HEK293 (cell line): ENCODE results near the gene LENEP.
A peak's percentile ranks its signal among the peaks of the same experiment; 100 is the strongest.

Source experiments
- GLIS1 ChIP-seq: fragments of 450-650 bp; formaldehyde crosslinking; IDR thresholded peaks from 2 replicates; pipeline ENCODE4 v1.5.1; 2016; ENCODE audit warnings: missing biosample characterization, missing genetic modification characterization
- HOXD13 ChIP-seq: sonication (generic); formaldehyde crosslinking; IDR thresholded peaks from 2 replicates; pipeline ENCODE4 v1.8.0; 2022; ENCODE audit warnings: missing genetic modification reagents, borderline replicate concordance
- KLF7 ChIP-seq: fragments of 450-650 bp; formaldehyde crosslinking; IDR thresholded peaks from 2 replicates; pipeline ENCODE4 v1.5.1; 2016; ENCODE audit warnings: missing biosample characterization, missing genetic modification characterization, borderline replicate concordance
- MEIS1 ChIP-seq: sonication (generic); formaldehyde crosslinking; IDR thresholded peaks from 2 replicates; pipeline ENCODE4 v1.8.1; 2022; ENCODE audit warnings: missing genetic modification reagents, mild to moderate bottlenecking, borderline replicate concordance
- OVOL3 ChIP-seq: fragments of 450-650 bp; formaldehyde crosslinking; IDR thresholded peaks from 2 replicates; pipeline ENCODE4 v1.5.1; 2016; ENCODE audit warnings: missing biosample characterization, missing genetic modification characterization
- TRIM28 ChIP-seq: IDR thresholded peaks from 2 replicates; pipeline ENCODE4 v1.6.1; 2011; ENCODE audit warnings: low read length, control low read depth, borderline replicate concordance
- ZBTB20 ChIP-seq: fragments of 450-650 bp; formaldehyde crosslinking; IDR thresholded peaks from 2 replicates; pipeline ENCODE4 v1.5.1; 2016; ENCODE audit warnings: missing biosample characterization, missing genetic modification characterization
- ZFP3 ChIP-seq: fragments of 450-650 bp; formaldehyde crosslinking; IDR thresholded peaks from 2 replicates; pipeline ENCODE4 v1.5.1; 2016; ENCODE audit warnings: low read depth, missing biosample characterization, missing genetic modification characterization
- ZFP69B ChIP-seq: fragments of 450-650 bp; formaldehyde crosslinking; IDR thresholded peaks from 2 replicates; pipeline ENCODE4 v1.5.1; 2016; ENCODE audit warnings: missing biosample characterization, missing genetic modification characterization
- ZNF155 ChIP-seq: fragments of 450-650 bp; formaldehyde crosslinking; IDR thresholded peaks from 2 replicates; pipeline ENCODE4 v1.5.1; 2016; ENCODE audit warnings: missing biosample characterization, missing genetic modification characterization
- ZNF202 ChIP-seq: fragments of 450-650 bp; formaldehyde crosslinking; IDR thresholded peaks from 2 replicates; pipeline ENCODE4 v1.5.1; 2016; ENCODE audit warnings: missing biosample characterization, missing genetic modification characterization, borderline replicate concordance
- ZNF214 ChIP-seq: fragments of 450-650 bp; formaldehyde crosslinking; IDR thresholded peaks from 2 replicates; pipeline ENCODE4 v1.5.1; 2017; ENCODE audit warnings: missing biosample characterization, mild to moderate bottlenecking, missing genetic modification characterization, borderline replicate concordance
- ZNF23 ChIP-seq: fragments of 450-650 bp; formaldehyde crosslinking; IDR thresholded peaks from 2 replicates; pipeline ENCODE4 v1.5.1; 2016; ENCODE audit warnings: missing biosample characterization, missing genetic modification characterization, borderline replicate concordance
- ZNF335 ChIP-seq: fragments of 450-650 bp; formaldehyde crosslinking; conservative IDR thresholded peaks from 2 replicates; pipeline ENCODE4 v1.5.1; 2016; ENCODE audit warnings: missing biosample characterization, missing genetic modification characterization
- ZNF37A ChIP-seq: fragments of 450-650 bp; IDR thresholded peaks from 2 replicates; pipeline ENCODE4 v1.5.1; 2018; ENCODE audit warnings: missing biosample characterization, missing genetic modification characterization
- ZNF513 ChIP-seq: fragments of 450-650 bp; IDR thresholded peaks from 2 replicates; pipeline ENCODE4 v1.5.1; 2018; ENCODE audit warnings: missing biosample characterization, missing genetic modification characterization
- ZNF600 ChIP-seq: fragments of 450-650 bp; formaldehyde crosslinking; IDR thresholded peaks from 2 replicates; pipeline ENCODE4 v1.5.1; 2016; ENCODE audit warnings: missing biosample characterization, missing genetic modification characterization
- ZNF610 ChIP-seq: fragments of 450-650 bp; formaldehyde crosslinking; IDR thresholded peaks from 2 replicates; pipeline ENCODE4 v1.5.1; 2016; ENCODE audit warnings: missing biosample characterization, missing genetic modification characterization, borderline replicate concordance
- ZNF621 ChIP-seq: fragments of 450-650 bp; formaldehyde crosslinking; IDR thresholded peaks from 2 replicates; pipeline ENCODE4 v1.5.1; 2017; ENCODE audit warnings: missing biosample characterization, missing genetic modification characterization
- ZXDB ChIP-seq: fragments of 450-650 bp; formaldehyde crosslinking; IDR thresholded peaks from 2 replicates; pipeline ENCODE4 v1.5.1; 2016; ENCODE audit warnings: missing biosample characterization, missing genetic modification characterization
- TF ChIP-seq, protein P1 (sequence below): fragments of 450-650 bp; formaldehyde crosslinking; IDR thresholded peaks from 2 replicates; pipeline ENCODE4 v1.5.1; 2016; ENCODE audit warnings: missing biosample characterization, missing genetic modification characterization
- TF ChIP-seq, protein P2 (sequence below): fragments of 450-650 bp; formaldehyde crosslinking; IDR thresholded peaks from 2 replicates; pipeline ENCODE4 v1.5.1; 2016; ENCODE audit warnings: missing biosample characterization, missing genetic modification characterization
- TF ChIP-seq, protein P3 (sequence below): fragments of 450-650 bp; formaldehyde crosslinking; IDR thresholded peaks from 2 replicates; pipeline ENCODE4 v1.5.1; 2017; ENCODE audit warnings: missing biosample characterization, mild to moderate bottlenecking, missing genetic modification characterization, moderate library complexity
- TF ChIP-seq, protein P4 (sequence below): fragments of 450-650 bp; formaldehyde crosslinking; conservative IDR thresholded peaks from 2 replicates; pipeline ENCODE4 v1.5.1; 2016; ENCODE audit warnings: low read depth, missing biosample characterization, missing genetic modification characterization
- TF ChIP-seq, protein P5 (sequence below): fragments of 450-650 bp; formaldehyde crosslinking; IDR thresholded peaks from 2 replicates; pipeline ENCODE4 v1.5.1; 2017; ENCODE audit warnings: missing biosample characterization, missing genetic modification characterization
- TF ChIP-seq, protein P6 (sequence below): fragments of 450-650 bp; formaldehyde crosslinking; IDR thresholded peaks from 2 replicates; pipeline ENCODE4 v1.5.1; 2016; ENCODE audit warnings: missing biosample characterization, missing genetic modification characterization

LENEP gene

DNA sequence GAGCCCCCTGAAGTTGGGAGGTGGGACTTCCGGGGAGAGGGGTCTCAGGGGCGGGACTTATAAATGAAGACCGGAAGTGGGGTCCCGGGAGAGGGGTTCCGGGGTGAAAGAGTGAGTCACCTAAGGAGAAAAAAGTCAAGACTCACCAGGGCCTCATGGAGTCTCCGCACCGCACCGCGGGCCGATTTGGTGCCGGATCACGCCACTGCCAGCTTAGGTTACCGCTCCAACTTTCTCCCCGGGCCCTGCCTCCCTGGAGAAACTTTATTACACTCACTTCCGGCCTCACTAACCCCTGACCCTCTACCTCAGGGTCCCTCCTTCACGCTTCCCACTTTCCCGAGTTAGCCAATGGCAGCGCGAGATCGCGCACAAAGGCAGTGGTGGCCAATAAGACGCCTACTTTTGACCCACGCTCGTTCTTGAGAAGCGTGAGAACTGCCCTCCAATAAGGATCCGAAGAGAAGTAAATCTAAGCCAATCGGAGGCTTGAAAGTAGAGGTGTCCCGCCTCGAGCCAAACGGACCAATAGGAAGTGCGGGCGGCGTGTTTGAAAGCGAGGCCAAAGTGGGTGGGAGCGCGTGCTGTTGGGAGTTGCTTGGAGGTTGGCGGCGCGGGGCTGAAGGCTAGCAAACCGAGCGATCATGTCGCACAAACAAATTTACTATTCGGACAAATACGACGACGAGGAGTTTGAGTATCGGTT is 19.1 kb upstream of the LENEP start, which contains the start of gene CKS1B (continued):
- TF ChIP-seq, protein P1, sequence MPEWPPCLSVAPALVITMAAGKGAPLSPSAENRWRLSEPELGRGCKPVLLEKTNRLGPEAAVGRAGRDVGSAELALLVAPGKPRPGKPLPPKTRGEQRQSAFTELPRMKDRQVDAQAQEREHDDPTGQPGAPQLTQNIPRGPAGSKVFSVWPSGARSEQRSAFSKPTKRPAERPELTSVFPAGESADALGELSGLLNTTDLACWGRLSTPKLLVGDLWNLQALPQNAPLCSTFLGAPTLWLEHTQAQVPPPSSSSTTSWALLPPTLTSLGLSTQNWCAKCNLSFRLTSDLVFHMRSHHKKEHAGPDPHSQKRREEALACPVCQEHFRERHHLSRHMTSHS (tag by site-specific recombination), result no peak
- TF ChIP-seq ZNF155 (no peak), OVOL3 (tag by site-specific recombination) (no peak), ZNF214 (tag by site-specific recombination) (no peak), ZNF335 (tag by site-specific recombination) (peak; percentile 92), ZXDB (tag by site-specific recombination) (peak; percentile 83), ZNF23 (tag by site-specific recombination) (no peak), GLIS1 (0 out of 2 replicates have a peak, but pooled peaks have one; percentile 19), ZFP69B (no peak), HOXD13 (no peak), ZNF621 (tag by site-specific recombination) (no peak), ZNF600 (tag by site-specific recombination) (peak; percentile 75; the same call in 1 of the 2 replicates), ZNF202 (no peak), ZFP3 (tag by site-specific recombination) (no peak), ZNF513 (no peak), ZNF37A (tag by site-specific recombination) (no peak), KLF7 (tag by site-specific recombination) (no peak), ZNF610 (tag by site-specific recombination) (no peak), MEIS1 (no peak), TRIM28 (no peak), ZBTB20 (tag by site-specific recombination) (peak; percentile 99)
- TF ChIP-seq, protein P2, sequence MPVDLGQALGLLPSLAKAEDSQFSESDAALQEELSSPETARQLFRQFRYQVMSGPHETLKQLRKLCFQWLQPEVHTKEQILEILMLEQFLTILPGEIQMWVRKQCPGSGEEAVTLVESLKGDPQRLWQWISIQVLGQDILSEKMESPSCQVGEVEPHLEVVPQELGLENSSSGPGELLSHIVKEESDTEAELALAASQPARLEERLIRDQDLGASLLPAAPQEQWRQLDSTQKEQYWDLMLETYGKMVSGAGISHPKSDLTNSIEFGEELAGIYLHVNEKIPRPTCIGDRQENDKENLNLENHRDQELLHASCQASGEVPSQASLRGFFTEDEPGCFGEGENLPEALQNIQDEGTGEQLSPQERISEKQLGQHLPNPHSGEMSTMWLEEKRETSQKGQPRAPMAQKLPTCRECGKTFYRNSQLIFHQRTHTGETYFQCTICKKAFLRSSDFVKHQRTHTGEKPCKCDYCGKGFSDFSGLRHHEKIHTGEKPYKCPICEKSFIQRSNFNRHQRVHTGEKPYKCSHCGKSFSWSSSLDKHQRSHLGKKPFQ, result no peak
- TF ChIP-seq, protein P3, sequence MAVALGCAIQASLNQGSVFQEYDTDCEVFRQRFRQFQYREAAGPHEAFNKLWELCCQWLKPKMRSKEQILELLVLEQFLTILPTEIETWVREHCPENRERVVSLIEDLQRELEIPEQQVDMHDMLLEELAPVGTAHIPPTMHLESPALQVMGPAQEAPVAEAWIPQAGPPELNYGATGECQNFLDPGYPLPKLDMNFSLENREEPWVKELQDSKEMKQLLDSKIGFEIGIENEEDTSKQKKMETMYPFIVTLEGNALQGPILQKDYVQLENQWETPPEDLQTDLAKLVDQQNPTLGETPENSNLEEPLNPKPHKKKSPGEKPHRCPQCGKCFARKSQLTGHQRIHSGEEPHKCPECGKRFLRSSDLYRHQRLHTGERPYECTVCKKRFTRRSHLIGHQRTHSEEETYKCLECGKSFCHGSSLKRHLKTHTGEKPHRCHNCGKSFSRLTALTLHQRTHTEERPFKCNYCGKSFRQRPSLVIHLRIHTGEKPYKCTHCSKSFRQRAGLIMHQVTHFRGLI (tag by site-specific recombination), result no peak
- TF ChIP-seq, protein P4, sequence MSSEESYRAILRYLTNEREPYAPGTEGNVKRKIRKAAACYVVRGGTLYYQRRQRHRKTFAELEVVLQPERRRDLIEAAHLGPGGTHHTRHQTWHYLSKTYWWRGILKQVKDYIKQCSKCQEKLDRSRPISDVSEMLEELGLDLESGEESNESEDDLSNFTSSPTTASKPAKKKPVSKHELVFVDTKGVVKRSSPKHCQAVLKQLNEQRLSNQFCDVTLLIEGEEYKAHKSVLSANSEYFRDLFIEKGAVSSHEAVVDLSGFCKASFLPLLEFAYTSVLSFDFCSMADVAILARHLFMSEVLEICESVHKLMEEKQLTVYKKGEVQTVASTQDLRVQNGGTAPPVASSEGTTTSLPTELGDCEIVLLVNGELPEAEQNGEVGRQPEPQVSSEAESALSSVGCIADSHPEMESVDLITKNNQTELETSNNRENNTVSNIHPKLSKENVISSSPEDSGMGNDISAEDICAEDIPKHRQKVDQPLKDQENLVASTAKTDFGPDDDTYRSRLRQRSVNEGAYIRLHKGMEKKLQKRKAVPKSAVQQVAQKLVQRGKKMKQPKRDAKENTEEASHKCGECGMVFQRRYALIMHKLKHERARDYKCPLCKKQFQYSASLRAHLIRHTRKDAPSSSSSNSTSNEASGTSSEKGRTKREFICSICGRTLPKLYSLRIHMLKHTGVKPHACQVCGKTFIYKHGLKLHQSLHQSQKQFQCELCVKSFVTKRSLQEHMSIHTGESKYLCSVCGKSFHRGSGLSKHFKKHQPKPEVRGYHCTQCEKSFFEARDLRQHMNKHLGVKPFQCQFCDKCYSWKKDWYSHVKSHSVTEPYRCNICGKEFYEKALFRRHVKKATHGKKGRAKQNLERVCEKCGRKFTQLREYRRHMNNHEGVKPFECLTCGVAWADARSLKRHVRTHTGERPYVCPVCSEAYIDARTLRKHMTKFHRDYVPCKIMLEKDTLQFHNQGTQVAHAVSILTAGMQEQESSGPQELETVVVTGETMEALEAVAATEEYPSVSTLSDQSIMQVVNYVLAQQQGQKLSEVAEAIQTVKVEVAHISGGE, result peak; percentile 92
- TF ChIP-seq, protein P5, sequence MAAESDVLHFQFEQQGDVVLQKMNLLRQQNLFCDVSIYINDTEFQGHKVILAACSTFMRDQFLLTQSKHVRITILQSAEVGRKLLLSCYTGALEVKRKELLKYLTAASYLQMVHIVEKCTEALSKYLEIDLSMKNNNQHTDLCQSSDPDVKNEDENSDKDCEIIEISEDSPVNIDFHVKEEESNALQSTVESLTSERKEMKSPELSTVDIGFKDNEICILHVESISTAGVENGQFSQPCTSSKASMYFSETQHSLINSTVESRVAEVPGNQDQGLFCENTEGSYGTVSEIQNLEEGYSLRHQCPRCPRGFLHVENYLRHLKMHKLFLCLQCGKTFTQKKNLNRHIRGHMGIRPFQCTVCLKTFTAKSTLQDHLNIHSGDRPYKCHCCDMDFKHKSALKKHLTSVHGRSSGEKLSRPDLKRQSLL (tag by site-specific recombination), result 0 out of 2 replicates have a peak, but pooled peaks have one; percentile 9
- TF ChIP-seq, protein P6, sequence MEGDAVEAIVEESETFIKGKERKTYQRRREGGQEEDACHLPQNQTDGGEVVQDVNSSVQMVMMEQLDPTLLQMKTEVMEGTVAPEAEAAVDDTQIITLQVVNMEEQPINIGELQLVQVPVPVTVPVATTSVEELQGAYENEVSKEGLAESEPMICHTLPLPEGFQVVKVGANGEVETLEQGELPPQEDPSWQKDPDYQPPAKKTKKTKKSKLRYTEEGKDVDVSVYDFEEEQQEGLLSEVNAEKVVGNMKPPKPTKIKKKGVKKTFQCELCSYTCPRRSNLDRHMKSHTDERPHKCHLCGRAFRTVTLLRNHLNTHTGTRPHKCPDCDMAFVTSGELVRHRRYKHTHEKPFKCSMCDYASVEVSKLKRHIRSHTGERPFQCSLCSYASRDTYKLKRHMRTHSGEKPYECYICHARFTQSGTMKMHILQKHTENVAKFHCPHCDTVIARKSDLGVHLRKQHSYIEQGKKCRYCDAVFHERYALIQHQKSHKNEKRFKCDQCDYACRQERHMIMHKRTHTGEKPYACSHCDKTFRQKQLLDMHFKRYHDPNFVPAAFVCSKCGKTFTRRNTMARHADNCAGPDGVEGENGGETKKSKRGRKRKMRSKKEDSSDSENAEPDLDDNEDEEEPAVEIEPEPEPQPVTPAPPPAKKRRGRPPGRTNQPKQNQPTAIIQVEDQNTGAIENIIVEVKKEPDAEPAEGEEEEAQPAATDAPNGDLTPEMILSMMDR (tag by site-specific recombination), result no peak
